Breast epithelium (tissue), 3 donors: ENCODE data around the gene RYR3.

ENCODE experiments used
- POLR2A ChIP-seq: fragments of 450-650 bp; IDR thresholded peaks from one replicate; pipeline ENCODE4 v1.6.1; 2016; ENCODE audit warnings: antibody characterized with exemption, mild to moderate bottlenecking, moderate library complexity
- POLR2AphosphoS5 ChIP-seq, 3 donors: sonication (generic); formaldehyde crosslinking; IDR thresholded peaks; one replicate each; pipeline ENCODE4 v1.6.1; 2017; ENCODE audit warnings: antibody characterized with exemption in 3 of 3
- TF ChIP-seq, protein P1 (sequence below), 3 donors: fragments of 450-650 bp; IDR thresholded peaks; one replicate each; pipeline ENCODE4 v1.5.1; 2016 to 2017; ENCODE audit warnings: antibody characterized with exemption in 3 of 3, mild to moderate bottlenecking in 3 of 3, moderate library complexity in 3 of 3

DNA sequence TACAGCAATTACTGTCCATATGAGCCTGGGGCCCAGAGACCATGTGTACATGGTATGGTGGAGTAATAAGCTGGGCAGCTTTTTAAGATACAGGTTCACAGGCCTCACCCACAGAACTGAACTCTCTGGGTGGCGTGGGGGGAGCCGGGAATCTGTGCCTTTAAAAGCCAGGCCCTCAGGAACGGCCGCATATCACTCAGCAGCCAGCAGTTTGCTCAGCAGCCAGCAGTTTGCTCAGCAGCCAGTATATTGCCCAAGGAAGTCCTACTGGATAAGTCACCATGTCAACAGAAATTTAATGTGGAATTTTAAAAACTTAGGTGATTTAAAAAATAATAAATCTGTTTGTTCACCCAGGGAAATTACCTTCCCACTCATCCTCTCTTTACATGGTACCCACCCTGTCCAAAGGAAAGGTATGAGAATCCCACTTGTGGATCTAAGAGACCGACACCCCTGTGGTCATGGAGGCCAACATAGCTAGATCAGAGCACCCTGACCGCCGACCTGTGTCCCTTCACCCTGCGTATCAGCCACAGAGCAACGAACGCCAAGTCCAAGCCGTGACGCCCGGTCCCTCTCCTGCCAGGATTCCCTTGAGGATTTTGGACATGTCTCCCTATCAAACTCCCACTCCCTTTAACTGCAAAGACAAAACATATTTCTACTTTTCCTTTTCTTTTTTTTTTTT lies 561.8 kb downstream of the RYR3 start:
- TF ChIP-seq, protein P1, sequence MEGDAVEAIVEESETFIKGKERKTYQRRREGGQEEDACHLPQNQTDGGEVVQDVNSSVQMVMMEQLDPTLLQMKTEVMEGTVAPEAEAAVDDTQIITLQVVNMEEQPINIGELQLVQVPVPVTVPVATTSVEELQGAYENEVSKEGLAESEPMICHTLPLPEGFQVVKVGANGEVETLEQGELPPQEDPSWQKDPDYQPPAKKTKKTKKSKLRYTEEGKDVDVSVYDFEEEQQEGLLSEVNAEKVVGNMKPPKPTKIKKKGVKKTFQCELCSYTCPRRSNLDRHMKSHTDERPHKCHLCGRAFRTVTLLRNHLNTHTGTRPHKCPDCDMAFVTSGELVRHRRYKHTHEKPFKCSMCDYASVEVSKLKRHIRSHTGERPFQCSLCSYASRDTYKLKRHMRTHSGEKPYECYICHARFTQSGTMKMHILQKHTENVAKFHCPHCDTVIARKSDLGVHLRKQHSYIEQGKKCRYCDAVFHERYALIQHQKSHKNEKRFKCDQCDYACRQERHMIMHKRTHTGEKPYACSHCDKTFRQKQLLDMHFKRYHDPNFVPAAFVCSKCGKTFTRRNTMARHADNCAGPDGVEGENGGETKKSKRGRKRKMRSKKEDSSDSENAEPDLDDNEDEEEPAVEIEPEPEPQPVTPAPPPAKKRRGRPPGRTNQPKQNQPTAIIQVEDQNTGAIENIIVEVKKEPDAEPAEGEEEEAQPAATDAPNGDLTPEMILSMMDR (IDR thresholded peaks at IDR 0.05): no peak
- TF ChIP-seq POLR2AphosphoS5 (IDR thresholded peaks at IDR 0.05): no peak
- no peak for TF ChIP-seq POLR2A
